IMR-90 (cell line): ENCODE results near the gene SMIM7. TPM values are rescaled to one million over a fixed set of nuclear protein-coding genes. Genes with fewer than 3 reads are reported as not detected.

ENCODE experiments used
- ATAC-seq: fragments of 200-7000 bp; cut with Tn5 transposase; 2 replicates; pipeline ENCODE4 v1.9.1; 2020; ENCODE audit warnings: low read depth, mild to moderate bottlenecking, moderate library complexity
- BruUV-seq: library from RNA; stranded (reverse); fragments of 400-500 nt; replicated peaks from 2 replicates; lab custom pipeline; 2021; lab: Mats Ljungman, UMichigan
- CTCF ChIA-PET: fragments of 300-600 bp; formaldehyde crosslinking; extraction: SDS; loops from one replicate; lab custom pipeline; 2021; ENCODE audit warnings: antibody characterized with exemption; lab: Yijun Ruan, JAX
- POLR2A ChIA-PET: fragments of 300-600 bp; sonication (Branson Sonifier 250); formaldehyde crosslinking; loops from one replicate; lab custom pipeline; 2022; ENCODE audit warnings: antibody characterized with exemption; ENCODE audit not compliant: unreplicated experiment; lab: Charles Lee
- DNase-seq: peaks from one replicate; pipeline ENCODE4 v3.0.0; 2013
- H2AFZ ChIP-seq: replicated peaks from 2 replicates; pipeline ENCODE3; 2013; ENCODE audit warnings: low read length, mild to moderate bottlenecking; ENCODE audit not compliant: poor library complexity
- H2AK5ac ChIP-seq: 2 replicates; pipeline ENCODE4 v1.6.1; 2013; ENCODE audit warnings: low read depth, low read length, inconsistent platforms
- H2AK9ac ChIP-seq: replicated peaks from 2 replicates; pipeline ENCODE3; 2013; ENCODE audit warnings: mild to moderate bottlenecking, low read depth, low read length, moderate library complexity; ENCODE audit not compliant: poor library complexity
- H2BK120ac ChIP-seq: 2 replicates; pipeline ENCODE4 v1.6.1; 2013; ENCODE audit warnings: low read depth, low read length, inconsistent platforms
- H2BK15ac ChIP-seq: 3 replicates; pipeline ENCODE4 v1.6.1; 2013; ENCODE audit warnings: low read depth, low read length, inconsistent platforms
- H2BK20ac ChIP-seq: 2 replicates; pipeline ENCODE4 v1.6.1; 2013; ENCODE audit warnings: low read depth, mild to moderate bottlenecking, inconsistent platforms, low read length, moderate library complexity
- H2BK5ac ChIP-seq: 2 replicates; pipeline ENCODE4 v1.6.1; 2013; ENCODE audit warnings: mild to moderate bottlenecking, low read depth, low read length, inconsistent platforms; ENCODE audit not compliant: poor library complexity, severe bottlenecking
- H3K14ac ChIP-seq: replicated peaks from 2 replicates; pipeline ENCODE4 v1.6.1; 2013; ENCODE audit warnings: low read depth, low read length, inconsistent platforms
- H3K18ac ChIP-seq: 2 replicates; pipeline ENCODE4 v1.6.1; 2013; ENCODE audit warnings: low read depth, low read length, control low read depth
- H3K23ac ChIP-seq: 2 replicates; pipeline ENCODE4 v1.6.1; 2013; ENCODE audit warnings: low read depth, low read length, inconsistent platforms
- H3K27ac ChIP-seq: 2 replicates; pipeline ENCODE4 v1.5.1; 2013; ENCODE audit warnings: mild to moderate bottlenecking, control low read depth, low read length; ENCODE audit not compliant: insufficient read depth
- H3K27me3 ChIP-seq: 2 replicates; pipeline ENCODE4 v1.6.1; 2013; ENCODE audit warnings: low read length; ENCODE audit not compliant: control insufficient read depth, insufficient read depth
- H3K36me3 ChIP-seq: 2 replicates; pipeline ENCODE4 v1.6.1; 2013; ENCODE audit warnings: low read length, mixed read lengths; ENCODE audit not compliant: control insufficient read depth, insufficient read depth
- H3K4ac ChIP-seq: 2 replicates; pipeline ENCODE4 v1.6.1; 2013; ENCODE audit warnings: low read depth, low read length, inconsistent platforms
- H3K4me1 ChIP-seq: 2 replicates; pipeline ENCODE4 v1.6.1; 2013; ENCODE audit warnings: low read length, mixed read lengths; ENCODE audit not compliant: control insufficient read depth, insufficient read depth
- H3K4me2 ChIP-seq: 2 replicates; pipeline ENCODE4 v1.6.1; 2013; ENCODE audit warnings: low read depth, mild to moderate bottlenecking, control low read depth, low read length, moderate library complexity
- H3K4me3 ChIP-seq: 2 replicates; pipeline ENCODE4 v1.5.1; 2013; ENCODE audit warnings: low read depth, mild to moderate bottlenecking, control low read depth, low read length, moderate library complexity; ENCODE audit not compliant: insufficient read depth
- H3K56ac ChIP-seq: 2 replicates; pipeline ENCODE4 v1.6.1; 2013; ENCODE audit warnings: low read length, inconsistent platforms; ENCODE audit not compliant: insufficient read depth; ENCODE audit errors: extremely low read depth
- H3K79me1 ChIP-seq, 2 experiments: 2 replicates each; pipeline ENCODE4 v1.6.1; 2013; ENCODE audit warnings: low read length in 2 of 2, inconsistent platforms in 1 of 2, low read depth in 1 of 2
- H3K9ac ChIP-seq: 2 replicates; pipeline ENCODE4 v1.6.1; 2013; ENCODE audit warnings: low read depth, low read length, control low read depth
- H3K9me1 ChIP-seq: 2 replicates; pipeline ENCODE4 v1.6.1; 2013; ENCODE audit warnings: low read length, inconsistent platforms; ENCODE audit not compliant: insufficient read depth
- H3K9me3 ChIP-seq: 2 replicates; pipeline ENCODE4 v1.6.1; 2013; ENCODE audit warnings: low read length; ENCODE audit not compliant: control insufficient read depth, insufficient read depth
- H4K20me1 ChIP-seq: 2 replicates; pipeline ENCODE4 v1.6.1; 2013; ENCODE audit warnings: low read length, inconsistent platforms; ENCODE audit not compliant: insufficient read depth
- H4K5ac ChIP-seq: 2 replicates; pipeline ENCODE4 v1.6.1; 2013; ENCODE audit warnings: mild to moderate bottlenecking, low read depth, low read length, control low read depth
- H4K8ac ChIP-seq, 2 experiments: 2 replicates each; pipeline ENCODE4 v1.6.1; 2013; ENCODE audit warnings: low read depth in 2 of 2, low read length in 2 of 2, control low read depth in 1 of 2, inconsistent platforms in 1 of 2
- H4K91ac ChIP-seq: 2 replicates; pipeline ENCODE4 v1.6.1; 2013; ENCODE audit warnings: low read depth, low read length, inconsistent platforms; ENCODE audit not compliant: insufficient read depth
- BHLHE40 ChIP-seq: fragments of 150-350 bp; IDR thresholded peaks from 2 replicates; pipeline ENCODE4 v1.6.1; 2016; ENCODE audit warnings: mild to moderate bottlenecking, low read depth, low read length
- CEBPB ChIP-seq: IDR thresholded peaks from 2 replicates; pipeline ENCODE4 v1.6.1; 2012; ENCODE audit warnings: low read depth, low read length, improper control_type of control experiment
- CHD1 ChIP-seq: IDR thresholded peaks from 2 replicates; pipeline ENCODE4 v1.6.1; 2012; ENCODE audit warnings: low read depth, low read length, improper control_type of control experiment
- CTCF ChIP-seq: conservative IDR thresholded peaks from 2 replicates; pipeline ENCODE4 v1.5.1; 2012; ENCODE audit warnings: mild to moderate bottlenecking, low read depth, low read length, improper control_type of control experiment
- ELK1 ChIP-seq: fragments of 150-350 bp; IDR thresholded peaks from 2 replicates; pipeline ENCODE4 v1.6.1; 2016; ENCODE audit warnings: low read depth, mild to moderate bottlenecking, low read length, moderate library complexity, borderline replicate concordance
- MAFK ChIP-seq: IDR thresholded peaks from 2 replicates; pipeline ENCODE4 v1.6.1; 2012; ENCODE audit warnings: low read depth, low read length, improper control_type of control experiment
- MAZ ChIP-seq: IDR thresholded peaks from 2 replicates; pipeline ENCODE4 v1.6.1; 2012; ENCODE audit warnings: low read depth, mild to moderate bottlenecking, low read length, improper control_type of control experiment, moderate library complexity, borderline replicate concordance
- POLR2A ChIP-seq: IDR thresholded peaks from 2 replicates; pipeline ENCODE4 v1.6.1; 2012; ENCODE audit warnings: mild to moderate bottlenecking, low read depth, low read length
- RAD21 ChIP-seq: IDR thresholded peaks from 2 replicates; pipeline ENCODE4 v1.6.1; 2012; ENCODE audit warnings: low read length, improper control_type of control experiment
- RCOR1 ChIP-seq: IDR thresholded peaks from 2 replicates; pipeline ENCODE4 v1.6.1; 2012; ENCODE audit warnings: mild to moderate bottlenecking, low read length, improper control_type of control experiment; ENCODE audit not compliant: insufficient replicate concordance
- RFX5 ChIP-seq: IDR thresholded peaks from 2 replicates; pipeline ENCODE4 v1.8.0; 2012; ENCODE audit warnings: low read depth, mild to moderate bottlenecking, low read length, moderate library complexity
- SMC3 ChIP-seq: fragments of 150-350 bp; IDR thresholded peaks from 2 replicates; pipeline ENCODE4 v1.6.1; 2016; ENCODE audit warnings: low read depth, mild to moderate bottlenecking, antibody characterized with exemption, low read length, moderate library complexity
- USF2 ChIP-seq: fragments of 150-350 bp; IDR thresholded peaks from 2 replicates; pipeline ENCODE4 v1.6.1; 2017; ENCODE audit warnings: mild to moderate bottlenecking, antibody characterized with exemption, low read length, low read depth
- WGBS, 2 experiments: methylation state at CpG; one replicate each; pipeline versions ENCODE4 v1.1.5 to v1.1.7; 2013; ENCODE audit warnings: missing lambda C conversion rate in 2 of 2; ENCODE audit not compliant: insufficient read length in 1 of 2; ENCODE audit errors: extremely low coverage in 2 of 2; 5-methylcytosine and 5-hydroxymethylcytosine counted together
- dilution Hi-C: fragments of 300-500 bp; cut with HindIII; formaldehyde crosslinking; loops from one replicate; pipeline ENCODE4 v1.14.3; 2018; ENCODE audit warnings: low sequenced_read_pairs; ENCODE audit not compliant: unreplicated experiment
- in situ Hi-C: fragments of 300-500 bp; cut with MboI; formaldehyde crosslinking; loops from 3 replicates; pipeline ENCODE4 v1.14.3; 2019; ENCODE audit warnings: low sequenced_read_pairs, inconsistent platforms, mixed read lengths
- intact Hi-C: fragments of 100-400 bp; cut with micrococcal nuclease; formaldehyde crosslinking; loops from 2 replicates; pipeline ENCODE4 v1.10.0; 2022
- polyA plus RNA-seq, 3 experiments: library from polyadenylated mRNA; depleted of rRNA; stranded (reverse); fragments of >200 nt; gene quantifications; 2 replicates each; pipeline ENCODE4 v1.2.3, GENCODE V29; 2012; ENCODE audit warnings: low replicate concordance in 1 of 3
- total RNA-seq: library from RNA; depleted of rRNA; stranded (reverse); fragments of >200 nt; gene quantifications from 2 replicates; pipeline ENCODE4 v1.2.3, GENCODE V29; 2012

SMIM7 gene
- total and polyA plus RNA-seq, 2 of the 4 experiments (the other 2 are of a cell fraction) = 55.7 to 64.8 TPM

- no peak overlapping the region for H2AK9ac ChIP-seq
- dilution Hi-C loops (no loop called here), in situ Hi-C loops (no loop called here), intact Hi-C loops (no loop called here)
- no peak overlapping the region for H3K4ac ChIP-seq
- H3K14ac ChIP-seq = no peak overlapping the region
- no peaks in the 10 kb centered on the region for H4K20me1 ChIP-seq
- H2AK5ac ChIP-seq = no peak overlapping the region
- no peak overlapping the region for H3K18ac ChIP-seq
- no peak overlapping the region for H2BK120ac ChIP-seq
- no peak for ATAC-seq
- no peak overlapping the region for H4K91ac ChIP-seq
- no peak overlapping the region for H3K27ac ChIP-seq
- CTCF ChIA-PET = no interaction called here
- H4K8ac ChIP-seq = no peak overlapping the region
- WGBS, 2 experiments = no CpG with 5 or more reads among the region's 5 CpGs
- H2BK20ac ChIP-seq = no peak overlapping the region
- H3K4me3 ChIP-seq = no peak overlapping the region
- H2BK15ac ChIP-seq = no peak overlapping the region
- POLR2A ChIA-PET = no interaction called here
- TF ChIP-seq RFX5 (no peak), CHD1 (no peak), SMC3 (no peak), POLR2A (no peak), BHLHE40 (no peak), MAZ (no peak), CTCF (no peak), USF2 (no peak), CEBPB (no peak), RCOR1 (no peak), ELK1 (no peak), MAFK (no peak), RAD21 (no peak)
- no peak overlapping the region for H2AFZ ChIP-seq
- H3K27me3 ChIP-seq = no peaks in the 10 kb centered on the region
- no peak for DNase-seq
- no peak overlapping the region for H3K56ac ChIP-seq
- H3K9me3 ChIP-seq = no peaks in the 10 kb centered on the region
- BruUV-seq = no TSS peak
- no peaks in the 10 kb centered on the region for H3K9me1 ChIP-seq
- no peaks in the 10 kb centered on the region for H3K36me3 ChIP-seq
- H3K79me1 ChIP-seq = no peaks in the 10 kb centered on the region
- no peak overlapping the region for H2BK5ac ChIP-seq
- no peak overlapping the region for H3K4me2 ChIP-seq
- H3K4me1 ChIP-seq = no peaks in the 10 kb centered on the region
- no peak overlapping the region for H3K9ac ChIP-seq
- H3K23ac ChIP-seq = no peak overlapping the region
- H4K5ac ChIP-seq = no peak overlapping the region
These were observed 8.2 kb upstream of the SMIM7 start for GRCh38 chr19:16668176-16668575.
